ENCODE results near the gene OXCT1. TPM values are rescaled to one million over a fixed set of nuclear protein-coding genes. Genes with fewer than 3 reads are reported as not detected.

The OXCT1 gene
- total and polyA plus RNA-seq, 2 of the 8 experiments (the other 6 are each of a cell fraction or from before 2014, with no cell fraction given), result 10.1 to 28.2 TPM

DNA sequence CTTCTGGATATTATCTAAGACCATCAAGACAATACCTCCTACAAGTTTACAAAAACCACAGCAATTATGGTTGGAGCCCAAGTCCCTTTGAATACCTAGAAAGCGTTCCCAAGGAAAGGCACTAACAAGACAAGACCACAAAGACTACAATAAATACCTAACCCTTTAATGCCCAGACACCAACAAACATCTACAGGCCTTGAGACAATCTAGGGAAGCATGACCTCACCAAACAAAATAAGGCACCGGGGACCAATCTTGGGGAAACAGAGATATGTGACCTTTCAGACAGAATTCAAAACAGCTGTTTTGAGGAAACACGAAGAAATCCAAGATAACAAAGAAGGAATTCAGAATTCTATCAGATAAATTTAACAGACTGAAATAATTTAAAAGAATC, 37.8 kb downstream of the OXCT1 start:
- Histone ChIP-seq H3K14ac (ENCODE audit: insufficient read length) (no peak overlapping the region), H3K23ac (ENCODE audit: insufficient read length) (no peak overlapping the region), H3K4me1 (replicated peaks in 1 of 4; ENCODE audit: control insufficient read depth in 3 of 4, insufficient read depth in 4 of 4, low read length in 3 of 4) (no peaks in the 10 kb centered on the region), H3K18ac (ENCODE audit: extremely low read depth, low read length) (no peak overlapping the region), H3K4ac (replicated peaks; ENCODE audit: insufficient read length, low read depth, low read length) (no peak overlapping the region), H3K27me3 (replicated peaks in 1 of 4; ENCODE audit: control insufficient read depth in 3 of 4, extremely low read depth in 1 of 4, insufficient read depth in 3 of 4, low read length in 3 of 4) (no peaks in the 10 kb centered on the region), H3K36me3 (ENCODE audit: control insufficient read depth in 2 of 4, insufficient read depth in 4 of 4, low read length in 3 of 4) (no peaks in the 10 kb centered on the region; a peak in 1 of 8 replicates), H2BK15ac (ENCODE audit: low read length) (no peak overlapping the region), H4K8ac (ENCODE audit: extremely low read depth, insufficient read depth, low read length) (no peak overlapping the region), H2BK120ac (replicated peaks; ENCODE audit: low read depth, low read length) (no peak overlapping the region), H3K4me3 (ENCODE audit: extremely low read depth in 1 of 4, insufficient read depth in 2 of 4, low read depth in 3 of 4, low read length in 4 of 4) (no peak overlapping the region), H2AFZ (ENCODE audit: low read length) (no peak overlapping the region), H2BK20ac (ENCODE audit: low read length) (no peak overlapping the region), H3K9me3 (ENCODE audit: insufficient read depth in 2 of 2, low read depth in 1 of 2, low read length in 1 of 2) (no peaks in the 10 kb centered on the region), H3K56ac (replicated peaks; ENCODE audit: insufficient read length, low read depth, low read length) (no peak overlapping the region), H2AK5ac (ENCODE audit: low read depth, low read length) (no peak overlapping the region), H2BK12ac (ENCODE audit: low read depth, low read length) (no peak overlapping the region), H3K79me1 (ENCODE audit: low read depth, low read length) (no peaks in the 10 kb centered on the region), H4K5ac (ENCODE audit: insufficient read length, low read depth, low read length) (no peak overlapping the region), H3K23me2 (ENCODE audit: low read depth, low read length) (no peaks in the 10 kb centered on the region), H3K4me2 (ENCODE audit: insufficient read depth in 1 of 2, low read depth in 2 of 2, low read length in 2 of 2) (no peak overlapping the region), H3K79me2 (ENCODE audit: control insufficient read depth in 1 of 2, insufficient read depth in 2 of 2, low read length in 2 of 2) (no peaks in the 10 kb centered on the region), H2BK5ac (ENCODE audit: low read depth, low read length) (no peak overlapping the region), H3K9ac (replicated peaks in 1 of 4; ENCODE audit: extremely low read depth in 1 of 4, low read depth in 3 of 4, low read length in 3 of 4) (no peak overlapping the region), H4K20me1 (replicated peaks in 1 of 2; ENCODE audit: control insufficient read depth in 1 of 2, insufficient read depth in 2 of 2, low read length in 2 of 2) (no peaks in the 10 kb centered on the region), H3K27ac (ENCODE audit: low read depth, low read length) (no peak overlapping the region), H4K91ac (replicated peaks; ENCODE audit: insufficient read length, low read length) (no peak overlapping the region)
- TF ChIP-seq ATF2 (IDR thresholded peaks at IDR 0.05; ENCODE audit: low read length) (no peak), KDM5A (IDR thresholded peaks at IDR 0.05; ENCODE audit: low read length) (no peak), CEBPB (IDR thresholded peaks at IDR 0.05; ENCODE audit: low read depth, low read length) (no peak), EGR1 (IDR thresholded peaks at IDR 0.05; ENCODE audit: borderline replicate concordance, low read depth, low read length) (no peak), JUN (IDR thresholded peaks at IDR 0.05; ENCODE audit: low read depth, low read length) (no peak), SP4 (IDR thresholded peaks at IDR 0.05; ENCODE audit: low read length) (no peak), SP2 (IDR thresholded peaks at IDR 0.05; ENCODE audit: low read length) (no peak), NANOG (IDR thresholded peaks at IDR 0.05; ENCODE audit: insufficient read depth, low read depth, low read length, poor library complexity, severe bottlenecking) (no peak), GTF2F1 (IDR thresholded peaks at IDR 0.05; ENCODE audit: borderline replicate concordance, low read depth, low read length) (no peak), SP1 (IDR thresholded peaks at IDR 0.05; ENCODE audit: low read depth, low read length) (no peak), TAF7 (optimal IDR thresholded peaks at IDR 0.05; ENCODE audit: borderline replicate concordance, low read depth, low read length) (no peak), CBX8 (IDR thresholded peaks at IDR 0.05; ENCODE audit: borderline replicate concordance, low read depth, low read length) (no peak)
- CTCF ChIA-PET (ENCODE audit: partially characterized antibody), result interaction anchor here (1.0 kb wide), 1 partner anchor 22 kb away, joined by 3 read pairs; no protein-coding TSS in a partner anchor
- FAIRE-seq, result no peak
- POLR2A ChIA-PET (ENCODE audit: partially characterized antibody), result interaction anchor here (0.8 kb wide), 1 partner anchor 123 kb away, joined by 3 read pairs; no protein-coding TSS in a partner anchor
- no peak for DNase-seq (ENCODE audit: low read depth in 1 of 2, low spot score in 2 of 2)
- 93% methylated on average over 3 of the region's 3 CpGs; no CpG with 5 or more reads in 1 of the 2 experiments for WGBS, 2 experiments (ENCODE audit: extremely low coverage in 1 of 2, insufficient coverage in 1 of 2, insufficient read length in 1 of 2, insufficient replicate concordance in 2 of 2, low coverage in 1 of 2, low lambda C conversion rate in 2 of 2, missing lambda C conversion rate in 1 of 2)

Measured in H1 (cell line).